SU-DHL-6 (cell line): Measurements from ENCODE around the gene MAFF.

Experiments used
- EZH2phosphoT487 ChIP-seq: fragments of 200-600 bp; sonication (generic), shearing (Covaris generic); conservative IDR thresholded peaks from 2 replicates; pipeline ENCODE4 v1.6.1; 2018; ENCODE audit warnings: mild to moderate bottlenecking, antibody characterized with exemption, low read length, moderate library complexity, mixed read lengths
- TF ChIP-seq, protein P1 (sequence below): fragments of 200-600 bp; sonication (generic); IDR thresholded peaks from one replicate; pipeline ENCODE4 v1.5.1; 2017; ENCODE audit warnings: antibody characterized with exemption, mild to moderate bottlenecking, low read length, moderate library complexity; ENCODE audit not compliant: insufficient read depth, poor library complexity, severe bottlenecking

GRCh38 chr22:38255697-38256096 is 53.9 kb downstream of the MAFF start:
- TF ChIP-seq, protein P1, sequence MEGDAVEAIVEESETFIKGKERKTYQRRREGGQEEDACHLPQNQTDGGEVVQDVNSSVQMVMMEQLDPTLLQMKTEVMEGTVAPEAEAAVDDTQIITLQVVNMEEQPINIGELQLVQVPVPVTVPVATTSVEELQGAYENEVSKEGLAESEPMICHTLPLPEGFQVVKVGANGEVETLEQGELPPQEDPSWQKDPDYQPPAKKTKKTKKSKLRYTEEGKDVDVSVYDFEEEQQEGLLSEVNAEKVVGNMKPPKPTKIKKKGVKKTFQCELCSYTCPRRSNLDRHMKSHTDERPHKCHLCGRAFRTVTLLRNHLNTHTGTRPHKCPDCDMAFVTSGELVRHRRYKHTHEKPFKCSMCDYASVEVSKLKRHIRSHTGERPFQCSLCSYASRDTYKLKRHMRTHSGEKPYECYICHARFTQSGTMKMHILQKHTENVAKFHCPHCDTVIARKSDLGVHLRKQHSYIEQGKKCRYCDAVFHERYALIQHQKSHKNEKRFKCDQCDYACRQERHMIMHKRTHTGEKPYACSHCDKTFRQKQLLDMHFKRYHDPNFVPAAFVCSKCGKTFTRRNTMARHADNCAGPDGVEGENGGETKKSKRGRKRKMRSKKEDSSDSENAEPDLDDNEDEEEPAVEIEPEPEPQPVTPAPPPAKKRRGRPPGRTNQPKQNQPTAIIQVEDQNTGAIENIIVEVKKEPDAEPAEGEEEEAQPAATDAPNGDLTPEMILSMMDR = no peak
- no peak for TF ChIP-seq EZH2phosphoT487
